Psoas muscle (tissue), 8 donors: ENCODE data around the gene WBP2NL. TPM values are rescaled to one million over a fixed set of nuclear protein-coding genes. Genes with fewer than 3 reads are reported as not detected.

ENCODE experiments used
- ATAC-seq, 4 donors: fragments of 200-7000 bp; cut with Tn5 transposase; one replicate each; pipeline ENCODE4 v1.9.1; 2020; ENCODE audit warnings: moderate library complexity in 3 of 4, mild to moderate bottlenecking in 2 of 4
- DNase-seq, 2 donors: peaks; one replicate each; pipeline ENCODE4 v3.0.0-alpha.2; 2020
- H3K27ac ChIP-seq: fragments of 200-600 bp; one replicate; pipeline ENCODE4 v1.8.0; 2022
- H3K27me3 ChIP-seq, 3 donors: fragments of 200-600 bp in 1 of 3; one replicate each; pipeline versions ENCODE4 v1.6.1 to v1.8.0; 2013 to 2022; ENCODE audit warnings: low read length in 2 of 3, mild to moderate bottlenecking in 2 of 3, moderate library complexity in 1 of 3; ENCODE audit not compliant: insufficient read depth in 3 of 3
- H3K36me3 ChIP-seq, 2 donors: fragments of 200-600 bp in 1 of 2; one replicate each; pipeline versions ENCODE4 v1.6.1 to v1.8.0; 2013 to 2022; ENCODE audit warnings: low read depth in 1 of 2, mild to moderate bottlenecking in 1 of 2, moderate library complexity in 1 of 2; ENCODE audit not compliant: insufficient read depth in 1 of 2
- H3K4me1 ChIP-seq: fragments of 200-600 bp; one replicate; pipeline ENCODE4 v1.8.0; 2022
- H3K4me3 ChIP-seq: fragments of 200-600 bp; one replicate; pipeline ENCODE4 v1.8.0; 2022; ENCODE audit warnings: mild to moderate bottlenecking
- H3K9me3 ChIP-seq: fragments of 200-600 bp; one replicate; pipeline ENCODE4 v1.8.0; 2022
- CTCF ChIP-seq: fragments of 200-600 bp; IDR thresholded peaks from one replicate; pipeline ENCODE4 v1.8.0; 2022; ENCODE audit warnings: antibody characterized with exemption
- WGBS, 3 donors: extraction: QIAGEN DNeasy Blood & Tissue Kit; methylation state at CpG; one replicate each; pipeline versions ENCODE4 v1.1.6 to v1.1.7; 2013; 5-methylcytosine and 5-hydroxymethylcytosine counted together
- intact Hi-C, 2 donors: fragments of 100-400 bp; cut with DNase I; formaldehyde crosslinking; loops; one replicate each; pipeline versions ENCODE4 v1.11.0 to v1.14.2; 2022
- polyA plus RNA-seq, 3 donors: library from polyadenylated mRNA; stranded (reverse); fragments of 200-250 nt; gene quantifications; one replicate each; pipeline ENCODE4 v1.2.3, GENCODE V29; 2013
- total RNA-seq, 4 donors: library from RNA; stranded (reverse); fragmentation: NEBNext Ultra II Directional in 2 of 4; extraction: Animal tissue kit (Norgen Biotek cat#: 25700) in 2 of 4; gene quantifications; one replicate each; pipeline versions ENCODE4 v1.2.1 to v1.2.4, GENCODE V29; 2021 to 2023
- donor health status: healthy with polysubstance abuse.
- donor health status: DM: no; HTN: no; CAD: no; lungs with moderate emphysema.
- donor health status: Bipolar disorder and iron deficiency.
- donor health status: healthy.
- donor health status: DM: yes; HTN: yes; CAD: no.
- donor health status: DM: no; HTN: no; CAD: no.
- donor health status: DM: no; HTN: no; CAD: no.
- donor health status: DM: yes; HTN: yes; CAD: no.

Gene WBP2NL
- total and polyA plus RNA-seq, 7 donors, result 0.22 to 1.7 (median 0.39) TPM; not detected in 1

GRCh38 chr22:42060489-42060888, 61.9 kb downstream of the WBP2NL start:
- TF ChIP-seq CTCF, result no peak
- no peak overlapping the region for H3K27ac ChIP-seq
- H3K4me3 ChIP-seq, result no peak overlapping the region
- no peak for ATAC-seq
- intact Hi-C loops, result loop anchor here in 1 of 2 donors (10.0 kb wide), 1 partner anchor 246 kb away; no protein-coding TSS in a partner anchor
- H3K4me1 ChIP-seq, result no peaks in the 10 kb centered on the region
- H3K36me3 ChIP-seq, result peaks cover 0 to 69% of the 10 kb centered on the region in 2 donors
- H3K9me3 ChIP-seq, result peaks cover 8% of the 10 kb centered on the region
- DNase-seq, result no peak
- H3K27me3 ChIP-seq, result no peaks in the 10 kb centered on the region
- 89 to 95% (median 90%) methylated on average over 5 of the region's 5 CpGs for WGBS, 3 donors

GRCh38 chr22:42061041-42061440, 62.5 kb downstream of the WBP2NL start:
- Histone ChIP-seq H3K27me3 (no peaks in the 10 kb centered on the region), H3K4me3 (no peak overlapping the region), H3K36me3 (peaks cover 0 to 74% of the 10 kb centered on the region in 2 donors), H3K9me3 (peaks cover 8% of the 10 kb centered on the region), H3K4me1 (no peaks in the 10 kb centered on the region), H3K27ac (no peak overlapping the region)
- no peak for TF ChIP-seq CTCF
- DNase-seq (no peak), ATAC-seq (no peak)
- intact Hi-C loops, result loop anchor here in 1 of 2 donors (10.0 kb wide), 1 partner anchor 246 kb away; no protein-coding TSS in a partner anchor
- 93 to 95% (median 95%) methylated on average over 7 of the region's 7 CpGs for WGBS, 3 donors

GRCh38 chr22:42062506-42063170, 64.0 kb downstream of the WBP2NL start:
- Histone ChIP-seq H3K36me3 (peaks cover 0 to 90% of the 10 kb centered on the region in 2 donors), H3K27me3 (no peaks in the 10 kb centered on the region), H3K27ac (no peak overlapping the region), H3K9me3 (no peaks in the 10 kb centered on the region), H3K4me3 (no peak overlapping the region), H3K4me1 (no peaks in the 10 kb centered on the region)
- TF ChIP-seq CTCF, result no peak
- DNase-seq, result no peak
- intact Hi-C loops, result loop anchor here in 1 of 2 donors (10.0 kb wide), 1 partner anchor 248 kb away; no protein-coding TSS in a partner anchor
- ATAC-seq, result no peak
- WGBS, 3 donors, result 92 to 96% (median 94%) methylated on average over 10 of the region's 10 CpGs

- intact Hi-C loops, result loop anchor here in 1 of 2 donors (10.0 kb wide), 1 partner anchor 250 kb away; no protein-coding TSS in a partner anchor
- ATAC-seq (no peak), DNase-seq (no peak)
- TF ChIP-seq CTCF, result no peak
- H3K27me3 ChIP-seq, result no peaks in the 10 kb centered on the region
- H3K9me3 ChIP-seq, result no peaks in the 10 kb centered on the region
- peaks cover 0 to 80% of the 10 kb centered on the region in 2 donors for H3K36me3 ChIP-seq
- no peak overlapping the region for H3K4me3 ChIP-seq
- peaks cover 5% of the 10 kb centered on the region for H3K4me1 ChIP-seq
- H3K27ac ChIP-seq, result no peak overlapping the region
- 79 to 96% (median 80%) methylated on average over 1 of the region's 1 CpG for WGBS, 3 donors
Measured at GRCh38 chr22:42064629-42065028, 66.0 kb downstream of the WBP2NL start.
